AG08396 (cell line): ENCODE data around the gene SPRR4.

Experiments
- DNase-seq: peaks from one replicate; pipeline ENCODE4 v3.0.0; 2012; ENCODE audit warnings: low spot score, mixed read lengths

Gene SPRR4, protein sequence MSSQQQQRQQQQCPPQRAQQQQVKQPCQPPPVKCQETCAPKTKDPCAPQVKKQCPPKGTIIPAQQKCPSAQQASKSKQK

DNA sequence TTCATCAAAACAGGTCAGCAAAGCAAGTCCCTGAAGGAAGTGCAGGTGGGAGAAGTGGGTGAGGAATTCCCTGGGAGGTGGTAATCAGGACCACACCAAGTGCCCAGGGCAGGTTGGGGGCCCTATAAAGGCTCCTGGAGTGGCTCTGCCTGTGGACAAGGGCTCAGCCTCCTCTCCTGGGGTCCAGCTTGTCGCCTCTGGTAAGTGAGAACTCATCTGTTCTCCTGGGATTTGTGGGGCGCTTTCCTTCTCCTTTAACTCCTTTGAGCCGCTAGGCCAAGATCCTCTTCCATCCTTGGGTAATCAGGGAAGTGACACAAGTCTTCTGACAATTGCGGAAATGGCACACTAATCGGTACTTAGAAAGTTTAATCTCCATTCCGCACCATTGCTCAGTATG lies at the start of gene SPRR4:
Gene SPRR4, plus strand, starts transcription at position 154 of the 400 bp plus-strand sequence. CDS start 1,243 bp downstream, outside the sequence.
- no peak for DNase-seq

DNA sequence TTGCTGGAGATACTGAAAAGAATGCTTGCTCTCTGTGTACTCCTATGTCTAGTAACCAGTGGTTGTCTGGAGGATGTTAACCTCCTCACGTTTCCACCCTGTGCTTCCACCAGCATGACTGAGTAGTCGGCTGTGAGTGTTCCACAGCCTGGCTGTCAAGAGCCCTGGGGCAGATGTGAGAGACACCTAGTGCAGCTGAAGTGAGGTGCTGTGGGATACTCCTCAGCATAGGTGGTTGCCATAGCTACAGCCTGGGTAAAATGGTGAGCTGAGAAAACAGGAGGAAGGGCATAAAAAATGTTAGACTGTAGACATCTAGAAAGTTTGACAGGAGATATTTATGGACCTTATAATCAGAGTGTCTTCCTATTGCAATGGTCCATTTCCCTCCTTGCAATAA lies 46.3 kb upstream of the SPRR4 start:
- DNase-seq = no peak

DNA sequence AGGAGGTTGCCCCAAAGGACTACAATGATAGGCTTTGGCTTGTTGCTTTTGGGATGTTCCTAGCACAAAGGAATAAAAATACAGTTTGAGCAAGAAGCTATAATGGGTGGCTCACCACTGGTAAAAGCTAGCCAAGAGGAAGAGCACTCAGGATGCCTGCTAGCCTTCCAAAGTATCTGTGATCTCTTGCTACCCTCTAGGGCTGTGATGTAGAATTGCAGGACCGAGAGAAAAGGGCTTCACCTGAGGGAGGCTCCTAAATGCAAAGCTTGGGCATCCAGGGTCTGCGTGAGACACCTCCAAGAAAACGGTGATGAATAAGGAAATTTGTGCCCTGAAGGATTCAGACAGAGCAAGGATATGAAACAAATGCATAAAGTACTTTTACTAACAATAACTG lies 44.4 kb upstream of the SPRR4 start:
- DNase-seq = peak; percentile 52

DNA sequence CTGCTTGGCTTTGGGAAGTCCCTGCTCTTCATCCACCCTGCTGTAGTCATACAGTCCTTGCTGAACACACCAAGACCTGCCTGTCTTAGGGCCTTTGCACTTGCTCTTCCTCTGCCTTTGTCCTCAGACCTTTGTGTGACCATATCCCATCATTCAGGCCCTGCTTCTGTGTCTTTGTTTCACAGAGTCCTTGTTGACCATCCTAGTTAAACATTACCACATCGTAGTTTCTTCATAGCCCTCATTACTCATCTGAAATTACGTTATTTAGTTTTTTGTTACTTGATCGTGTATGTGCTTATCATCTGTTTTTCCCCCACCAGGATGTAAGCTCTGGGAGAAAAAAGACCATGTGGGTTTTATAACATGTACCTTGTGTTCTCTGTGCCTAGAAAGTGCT lies 41.8 kb upstream of the SPRR4 start:
- no peak for DNase-seq

DNA sequence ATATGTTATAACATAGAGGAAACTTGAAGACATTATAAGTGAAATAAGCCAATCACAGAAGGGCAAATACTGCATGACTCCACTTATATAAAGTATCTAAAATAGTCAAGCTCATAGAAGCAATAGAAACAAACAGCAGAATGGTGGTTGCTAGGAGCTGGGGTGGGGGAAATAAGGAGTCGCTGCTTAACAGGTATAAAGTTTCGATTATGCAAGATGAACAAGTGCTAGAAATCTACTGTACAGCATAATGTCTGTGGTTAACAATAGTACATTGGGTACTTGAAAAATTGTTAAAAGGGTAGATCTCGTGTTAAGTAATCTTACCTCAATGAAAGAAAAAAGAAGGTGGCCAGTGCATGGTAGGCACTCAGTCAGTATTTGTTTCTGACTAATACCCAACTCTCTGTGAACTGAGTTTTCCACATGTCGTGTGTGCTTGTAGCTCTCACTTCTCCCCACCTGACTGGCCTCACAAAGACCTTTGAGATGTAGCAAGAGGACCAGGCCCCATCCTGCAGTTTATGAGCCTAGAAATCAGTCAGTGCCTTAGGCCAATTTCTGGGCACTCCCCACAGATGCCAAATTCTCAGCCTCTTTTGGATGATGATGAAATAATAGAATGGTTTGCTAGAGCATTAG lies 38.2 kb upstream of the SPRR4 start:
- DNase-seq = no peak

DNA sequence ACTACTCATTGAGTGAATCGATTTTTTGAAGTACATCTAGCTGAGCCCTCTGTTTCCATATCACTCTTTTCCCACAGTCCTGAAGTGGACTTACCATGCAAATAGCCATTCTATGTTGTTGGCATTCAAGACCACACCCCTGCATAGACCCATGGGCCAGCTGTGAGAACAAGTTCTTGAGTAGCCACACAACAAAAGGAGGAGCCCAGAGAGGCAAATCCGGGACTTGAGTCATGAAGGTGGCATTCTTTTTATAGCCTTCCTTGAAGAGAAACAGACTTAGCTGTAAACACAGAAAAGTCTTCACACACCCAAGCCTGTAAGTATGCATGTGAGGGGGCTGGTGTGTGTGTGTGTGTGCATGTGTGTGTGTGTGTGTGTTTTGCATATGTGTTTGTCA lies 37.3 kb upstream of the SPRR4 start:
- no peak for DNase-seq

DNA sequence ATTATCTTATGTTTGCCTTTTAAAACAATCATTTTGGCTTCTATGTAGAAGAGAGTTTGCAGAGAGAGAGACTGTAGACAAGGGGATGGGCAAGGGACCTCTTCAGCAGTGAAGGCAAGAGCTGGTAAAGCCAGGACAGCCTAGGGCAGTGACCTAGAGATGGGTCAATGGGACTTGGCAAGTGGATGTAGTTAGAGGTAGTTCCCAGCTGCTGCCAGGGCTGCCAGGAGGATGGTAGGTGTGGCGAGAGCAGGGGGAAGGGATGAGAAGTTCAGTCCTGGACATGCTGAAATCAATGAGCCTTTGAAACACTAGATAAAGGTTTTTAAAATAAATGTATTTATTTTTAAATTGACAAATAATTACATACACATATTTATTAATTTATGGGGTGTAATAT lies 29.8 kb upstream of the SPRR4 start:
- DNase-seq = no peak

DNA sequence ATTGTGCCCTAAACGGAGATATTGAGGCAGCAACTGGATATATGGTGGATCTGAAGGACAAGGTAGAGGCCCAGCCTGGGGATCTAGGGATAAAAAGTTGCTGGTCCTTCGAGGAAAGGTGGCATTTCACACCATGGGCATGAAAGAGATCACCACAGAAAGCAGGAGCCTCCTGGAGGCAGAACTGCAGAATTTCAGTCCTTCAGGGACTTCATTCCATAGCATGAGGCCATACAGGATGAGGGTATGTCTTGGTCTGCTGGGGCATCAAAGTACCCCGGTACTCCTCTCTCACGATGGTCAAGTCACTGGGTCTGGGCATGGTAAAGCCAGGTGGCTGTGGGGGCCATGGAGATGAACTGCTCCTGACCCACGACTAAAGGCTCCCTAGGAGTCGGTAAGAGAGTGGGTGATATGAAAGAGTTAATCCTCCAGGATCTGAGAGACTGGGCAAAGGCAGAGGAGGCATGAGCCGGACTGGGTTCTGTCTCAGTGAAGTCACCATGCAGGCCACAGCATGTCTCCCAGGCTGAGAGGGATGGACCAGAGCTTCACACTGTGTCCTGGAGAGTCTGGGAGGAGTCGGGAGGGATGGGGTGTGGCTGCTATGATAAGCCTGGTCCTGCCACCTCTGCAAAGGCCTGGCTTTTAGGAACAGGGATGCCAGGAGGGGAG lies 29.3 kb upstream of the SPRR4 start:
- DNase-seq = no peak

DNA sequence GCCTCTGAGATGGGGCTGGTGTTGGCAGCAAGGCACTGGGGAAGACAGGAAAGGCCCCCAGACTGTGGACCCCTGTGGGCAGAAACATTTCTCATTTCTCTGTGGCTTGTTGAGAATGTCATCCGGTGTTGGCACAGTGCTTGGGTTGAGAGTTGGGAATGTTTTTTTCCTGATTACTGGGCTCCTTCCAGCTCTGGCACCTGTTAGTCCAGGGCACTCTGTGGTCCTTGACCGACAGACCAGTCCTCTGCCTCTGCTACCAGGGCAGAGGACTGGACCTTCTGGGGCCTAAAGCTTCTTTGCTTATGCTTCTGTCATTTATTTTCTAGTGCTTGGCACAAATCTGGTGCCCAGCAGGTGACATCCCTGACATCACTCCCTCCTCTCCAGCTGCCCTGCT lies 28.3 kb upstream of the SPRR4 start:
- no peak for DNase-seq

DNA sequence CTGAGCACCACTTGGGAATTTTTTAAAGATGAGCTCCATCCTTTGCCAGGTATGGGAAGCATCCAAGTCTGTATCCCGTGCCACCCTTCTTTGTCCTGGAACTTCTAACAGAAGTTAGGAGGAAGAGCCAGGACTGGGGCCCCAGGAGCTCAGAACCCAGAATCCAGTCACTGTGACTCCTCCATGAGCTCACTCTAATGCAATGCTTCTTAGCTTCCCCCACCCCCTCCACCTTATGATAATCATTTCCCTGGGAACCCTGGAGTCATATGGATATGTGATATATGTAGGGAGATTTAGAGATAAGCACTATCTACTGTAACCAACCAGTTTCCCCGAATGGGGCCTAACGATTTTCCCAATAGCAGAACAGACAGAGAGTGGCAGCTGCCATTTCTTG lies 24.2 kb upstream of the SPRR4 start:
- DNase-seq = no peak

DNA sequence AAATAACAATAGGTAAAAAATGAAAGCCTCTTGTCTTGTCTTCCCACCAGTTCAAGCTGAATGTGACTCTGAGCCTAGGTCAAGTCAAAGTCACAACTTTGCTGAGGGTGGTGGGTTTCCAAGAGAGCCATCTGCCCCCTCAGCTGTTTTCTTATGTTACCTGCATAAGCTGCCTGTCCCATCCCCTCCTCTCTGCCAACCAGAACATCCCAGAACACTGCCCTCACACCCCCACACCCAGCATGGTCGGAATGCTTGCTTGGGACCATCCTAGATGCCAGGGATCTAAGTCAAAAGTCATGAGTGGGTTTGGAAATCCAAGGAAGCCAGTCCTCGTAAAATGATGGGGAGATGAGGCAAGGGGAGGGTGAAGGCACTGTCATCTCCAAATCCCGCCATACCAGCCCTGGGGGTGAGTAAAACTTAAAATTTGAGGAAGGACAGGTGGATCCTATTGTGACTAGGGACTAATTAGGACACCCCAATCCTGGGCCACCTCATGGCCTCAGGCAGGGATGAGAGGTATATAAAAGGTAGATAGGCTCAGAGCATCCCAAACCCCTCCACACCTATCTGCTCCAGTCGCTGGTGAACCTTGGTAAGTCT lies 23.7 kb upstream of the SPRR4 start, which contains the start of gene SPRR5:
Gene SPRR5, plus strand, starts transcription at position 556 of the 606 bp plus-strand sequence. CDS start 1,349 bp downstream, outside the sequence.
- DNase-seq = no peak

DNA sequence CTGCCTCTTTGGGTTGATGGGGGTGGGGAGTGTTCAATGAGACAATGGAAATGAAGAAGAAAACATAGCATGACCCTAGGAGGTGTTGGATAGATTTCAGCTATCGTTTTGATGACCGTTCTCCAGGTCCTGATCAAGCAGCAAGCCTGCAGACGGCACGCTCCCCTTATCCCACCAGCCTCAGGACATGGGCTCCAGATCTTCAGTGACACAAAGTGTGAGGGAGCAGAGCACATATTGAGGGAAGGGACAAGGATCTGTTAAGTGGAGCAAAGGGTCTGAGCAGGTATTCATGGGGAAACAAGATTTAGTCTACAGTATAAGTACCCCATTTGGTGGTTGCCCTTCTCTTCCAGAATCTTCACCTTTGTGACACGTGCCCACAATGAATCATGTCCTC lies 18.7 kb upstream of the SPRR4 start:
- DNase-seq = no peak

DNA sequence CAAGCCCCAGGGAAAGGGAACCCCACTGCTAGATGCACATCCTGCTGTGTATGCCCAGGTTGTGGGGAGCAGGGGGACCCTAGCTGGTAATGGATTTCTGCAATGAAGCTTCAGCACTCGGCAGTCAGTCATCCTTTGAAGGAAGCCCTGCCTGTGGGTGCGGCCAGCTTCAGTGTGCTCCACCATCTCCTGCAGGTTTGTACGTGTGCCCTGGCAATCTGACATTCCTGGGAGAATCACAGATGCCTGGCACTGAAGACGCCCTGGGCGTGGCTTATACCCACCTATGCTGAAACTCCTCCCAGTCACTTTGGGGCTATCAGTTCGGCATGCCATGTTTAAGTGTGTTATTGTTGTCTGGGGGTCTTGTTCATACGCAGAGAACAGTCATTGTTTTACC lies 16.7 kb upstream of the SPRR4 start:
- no peak for DNase-seq

DNA sequence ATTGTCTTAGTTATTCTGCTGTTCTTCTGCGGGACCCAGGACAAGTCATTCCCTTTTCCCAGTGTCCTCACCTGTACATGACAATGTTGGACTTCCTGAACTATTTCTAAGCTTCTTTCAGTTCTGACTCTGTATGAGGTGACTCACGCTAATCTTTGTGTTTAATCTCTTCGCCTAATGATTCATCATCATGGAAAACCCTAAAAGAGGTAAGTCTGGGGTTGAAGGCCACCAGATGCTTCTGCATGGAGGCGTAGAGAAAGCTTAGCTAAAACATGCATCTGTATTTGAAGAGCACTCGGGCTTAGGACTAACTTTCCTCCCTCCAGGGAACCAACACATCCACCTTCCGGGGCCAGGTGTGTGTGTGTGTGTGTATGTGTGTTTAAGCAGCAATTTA lies 16.0 kb upstream of the SPRR4 start:
- no peak for DNase-seq

DNA sequence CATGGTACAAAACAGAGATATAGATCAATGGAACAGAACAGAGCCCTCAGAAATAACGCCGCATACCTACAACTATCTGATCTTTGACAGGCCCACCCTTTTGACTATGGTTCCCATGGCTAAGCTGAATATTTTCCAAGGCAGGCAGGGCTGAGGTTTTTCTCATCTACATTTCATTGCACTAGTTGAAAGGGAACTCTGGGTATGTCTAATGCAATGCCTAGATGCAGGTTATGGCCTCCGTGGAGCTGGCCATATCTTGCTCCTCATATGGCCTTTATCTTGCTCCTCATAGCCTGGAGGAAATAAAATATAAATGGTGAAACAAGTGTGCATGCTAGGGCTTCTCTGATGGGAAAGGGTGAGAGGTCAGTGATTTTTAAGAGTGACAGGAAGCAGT lies 12.9 kb upstream of the SPRR4 start:
- DNase-seq = no peak

DNA sequence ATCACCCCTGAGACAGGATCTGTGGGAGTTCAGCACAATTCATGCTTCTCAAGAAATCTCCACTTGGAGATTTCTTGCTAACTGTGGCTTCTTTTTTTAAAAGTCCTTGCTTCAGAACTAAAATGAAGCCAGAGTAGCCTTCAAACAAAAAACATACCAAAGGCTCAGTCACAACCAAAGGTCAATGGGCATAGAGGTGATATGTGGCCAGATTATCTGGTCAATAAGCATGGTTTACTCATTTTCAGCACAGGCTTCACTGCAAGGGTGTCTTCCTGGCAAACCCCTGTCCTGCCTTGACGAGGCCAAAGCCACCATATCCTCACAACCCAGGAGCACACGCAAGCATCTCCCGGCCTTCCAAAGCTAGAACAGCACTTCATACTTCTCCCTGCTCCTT lies 11.2 kb upstream of the SPRR4 start:
- DNase-seq = no peak

DNA sequence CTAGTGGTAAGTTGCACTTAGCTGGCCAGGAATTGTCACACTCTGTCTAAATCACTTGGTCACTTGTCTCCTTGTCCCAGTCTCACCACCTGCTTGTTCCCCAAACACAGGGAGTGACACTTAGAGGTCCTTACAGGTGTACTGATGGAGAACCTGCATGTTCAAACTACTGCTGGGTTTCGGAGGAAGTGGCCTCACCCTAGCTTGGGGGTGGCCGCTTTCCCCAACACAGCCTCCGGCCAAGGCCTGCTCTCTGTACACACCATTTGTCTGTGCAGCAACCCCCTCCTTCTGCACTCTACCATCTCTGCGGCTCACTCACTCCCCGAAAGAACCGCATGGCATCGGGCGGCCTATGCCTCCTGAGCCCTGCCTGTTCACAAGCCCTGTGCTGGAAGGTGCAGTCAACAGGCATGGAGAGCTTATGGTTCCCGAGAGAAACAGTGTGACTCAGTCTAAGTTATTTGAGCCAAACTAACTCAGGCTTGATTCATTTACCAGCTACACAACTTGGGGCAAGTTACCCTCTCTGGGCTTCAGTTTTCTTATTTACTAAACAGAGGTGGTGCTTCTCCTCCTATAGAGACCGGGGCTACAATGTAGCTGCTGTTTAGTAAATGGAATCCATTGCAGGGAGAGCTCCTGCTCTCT lies 10.5 kb upstream of the SPRR4 start:
- no peak for DNase-seq

DNA sequence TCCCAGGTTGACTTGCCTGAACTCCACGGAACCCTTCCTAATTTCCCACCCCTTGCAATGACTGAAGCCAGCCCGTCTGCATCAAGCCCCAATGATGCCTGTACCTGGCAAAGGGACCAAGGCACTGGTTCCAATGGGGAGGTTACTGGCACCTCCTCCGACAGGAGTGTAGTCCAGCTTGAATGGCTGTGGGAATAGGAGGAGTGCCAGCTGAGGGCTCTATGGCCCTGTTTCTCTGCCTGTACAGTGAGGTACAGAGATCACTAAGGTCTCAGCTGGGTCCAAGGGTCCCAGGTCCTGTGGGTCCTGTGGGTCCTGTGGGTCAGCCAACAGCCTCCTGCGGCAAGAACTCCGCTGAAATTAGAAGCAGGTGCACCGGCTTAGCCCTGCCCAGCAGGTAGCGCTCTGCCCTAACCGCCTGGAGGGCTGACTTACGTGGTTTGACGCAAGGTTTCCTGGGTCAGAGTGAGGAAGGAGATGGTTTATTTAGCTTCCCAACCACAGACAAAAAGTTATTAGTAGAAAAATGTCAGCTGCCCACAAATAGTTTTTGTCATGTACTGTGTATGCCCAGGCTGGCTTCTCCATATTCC lies 9.9 kb upstream of the SPRR4 start:
- no peak for DNase-seq

DNA sequence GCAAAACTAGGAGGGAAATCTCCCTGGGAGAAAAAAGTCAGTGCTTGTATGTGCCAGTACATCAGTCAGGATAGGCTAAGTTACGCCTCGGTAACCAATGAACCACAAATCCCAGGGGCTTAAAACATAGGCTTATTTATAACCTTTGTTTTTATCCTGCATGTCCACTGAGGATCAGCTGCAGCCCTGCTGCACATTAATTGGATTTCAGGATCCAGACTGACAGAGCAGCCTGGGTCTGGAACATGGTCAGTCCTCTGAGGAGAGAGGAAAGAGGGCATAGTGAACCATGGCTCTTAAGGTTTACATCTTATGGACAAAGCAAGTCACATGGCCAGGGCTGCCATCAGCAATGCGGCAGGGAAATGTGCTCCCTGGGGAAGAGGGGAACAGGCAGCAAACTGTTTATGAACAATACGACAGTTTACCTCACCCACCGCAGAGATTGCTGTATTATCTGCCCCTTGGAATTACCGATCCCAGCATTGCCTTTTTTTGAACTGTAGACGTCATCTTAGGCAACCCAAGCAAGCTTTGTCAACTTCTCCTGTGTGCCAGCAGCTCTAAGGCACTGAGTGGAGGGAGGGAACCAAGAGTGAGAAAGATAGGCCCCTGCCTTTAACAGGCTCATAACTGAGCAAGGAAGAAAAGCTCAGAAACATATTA lies 9.1 kb upstream of the SPRR4 start:
- no peak for DNase-seq

DNA sequence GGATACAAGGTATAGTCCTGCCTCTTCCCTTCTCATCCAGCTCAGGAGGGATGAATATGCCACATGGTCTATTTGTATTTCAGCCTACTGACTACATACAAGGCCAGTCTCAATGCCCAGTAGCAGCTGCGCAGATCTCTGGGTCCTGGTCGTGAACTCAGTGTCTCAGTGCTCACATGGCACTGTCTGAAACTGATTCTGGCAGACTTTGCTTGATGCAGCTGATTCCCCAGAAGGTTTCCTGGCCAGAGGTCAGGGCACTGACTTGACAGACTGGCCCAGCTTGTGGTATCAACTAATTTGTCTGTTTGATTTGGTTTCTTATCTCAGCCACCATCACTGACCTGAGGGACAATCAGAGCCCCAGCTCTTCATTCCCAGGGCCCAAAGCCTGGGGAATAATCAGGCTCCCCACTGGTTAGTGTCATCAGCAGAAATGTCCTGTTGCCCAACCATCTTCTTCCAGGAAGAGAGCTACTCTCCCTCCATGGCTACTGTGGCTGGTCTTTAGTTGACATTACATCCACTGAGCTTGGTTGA lies 7.5 kb upstream of the SPRR4 start:
- DNase-seq = no peak

DNA sequence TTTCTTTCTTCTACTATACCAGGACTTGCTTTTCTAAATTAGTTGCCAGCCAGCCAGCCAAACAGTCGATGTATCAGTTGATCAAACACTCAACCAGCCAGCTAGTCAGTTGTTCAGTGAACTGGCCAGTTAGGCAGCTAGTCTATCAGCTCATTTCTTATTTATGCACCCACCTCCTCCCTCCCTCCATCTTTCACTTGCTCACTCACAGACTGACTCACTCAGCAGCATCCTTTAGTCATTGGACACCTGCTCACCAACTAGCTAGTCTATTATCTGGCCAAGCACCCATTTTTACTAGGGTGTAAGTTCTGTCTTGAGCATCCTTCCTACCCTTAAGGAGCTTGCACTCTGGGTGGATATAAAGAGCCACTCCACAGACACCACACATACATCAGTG lies 5.9 kb upstream of the SPRR4 start:
- DNase-seq = no peak

DNA sequence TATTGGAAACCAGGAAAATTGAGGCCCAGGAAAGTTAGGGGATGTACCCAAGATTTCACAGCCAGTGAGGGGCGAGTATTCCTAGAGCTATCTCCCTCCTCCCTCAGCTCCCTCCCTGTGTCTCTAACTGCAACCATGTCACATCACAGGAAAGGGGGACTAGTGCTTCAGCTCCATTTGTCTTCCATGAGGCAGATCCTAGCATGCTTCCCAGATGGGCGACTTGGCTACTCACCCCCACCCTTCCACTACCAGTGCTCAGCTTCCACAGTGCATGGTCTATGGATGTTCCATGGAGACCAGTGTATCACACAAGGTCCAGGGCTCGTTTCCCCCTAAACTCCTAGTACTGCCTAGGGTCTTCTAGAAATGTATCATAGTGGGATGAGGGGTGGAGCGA lies 4.6 kb upstream of the SPRR4 start:
- DNase-seq = no peak
